ENCODE measurements around the gene SNRPA1.

Gene SNRPA1

DNA sequence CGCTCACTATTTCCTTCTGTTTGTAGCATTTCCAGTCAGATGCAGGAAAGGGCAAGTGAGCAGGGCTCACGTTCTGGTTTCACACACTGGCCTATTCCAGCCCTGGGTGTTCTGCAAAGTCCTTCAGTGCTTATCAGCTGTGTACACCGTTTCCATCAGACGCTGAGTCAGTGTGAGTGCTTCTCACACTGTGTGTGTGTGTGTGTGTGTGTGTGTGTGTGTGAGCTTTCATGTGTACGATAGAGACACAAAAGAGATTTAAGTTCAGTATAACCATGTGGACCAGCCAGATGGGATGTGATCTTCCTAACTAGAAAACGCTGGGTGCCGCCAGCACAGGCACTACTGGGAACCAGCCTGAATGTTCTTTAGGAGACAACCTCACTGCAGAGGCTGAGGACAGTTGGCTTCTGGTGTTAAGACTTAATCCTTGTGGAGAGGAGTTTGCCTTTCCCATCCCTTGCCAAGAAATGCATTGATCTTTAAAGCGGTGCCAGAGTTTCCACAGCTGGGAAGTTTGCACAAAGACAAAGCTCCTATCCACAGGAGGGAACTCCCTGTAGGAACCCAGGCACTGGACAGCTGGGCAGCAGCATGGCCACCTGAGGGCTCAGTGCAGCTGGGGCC lies 39.3 kb downstream of the SNRPA1 start:
- peak; percentile 95 for DNase-seq

DNA sequence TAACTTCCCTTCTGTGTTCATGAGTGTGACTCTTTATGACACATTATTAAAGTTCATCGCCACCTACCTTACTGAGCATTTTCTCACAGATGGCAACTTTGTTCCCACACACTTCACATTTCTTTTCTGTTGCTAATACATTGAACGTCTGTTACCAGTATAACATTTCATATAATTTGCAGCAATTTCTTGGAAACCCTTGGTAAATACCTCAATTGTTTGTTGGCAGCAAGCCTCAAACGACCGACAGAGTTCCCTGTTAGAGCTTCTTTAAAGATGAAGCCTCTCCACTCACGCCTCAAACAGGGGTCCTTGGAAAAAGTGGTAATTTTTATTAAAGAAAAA lies 40.0 kb downstream of the SNRPA1 start:
- peak; percentile 57 for DNase-seq

DNA sequence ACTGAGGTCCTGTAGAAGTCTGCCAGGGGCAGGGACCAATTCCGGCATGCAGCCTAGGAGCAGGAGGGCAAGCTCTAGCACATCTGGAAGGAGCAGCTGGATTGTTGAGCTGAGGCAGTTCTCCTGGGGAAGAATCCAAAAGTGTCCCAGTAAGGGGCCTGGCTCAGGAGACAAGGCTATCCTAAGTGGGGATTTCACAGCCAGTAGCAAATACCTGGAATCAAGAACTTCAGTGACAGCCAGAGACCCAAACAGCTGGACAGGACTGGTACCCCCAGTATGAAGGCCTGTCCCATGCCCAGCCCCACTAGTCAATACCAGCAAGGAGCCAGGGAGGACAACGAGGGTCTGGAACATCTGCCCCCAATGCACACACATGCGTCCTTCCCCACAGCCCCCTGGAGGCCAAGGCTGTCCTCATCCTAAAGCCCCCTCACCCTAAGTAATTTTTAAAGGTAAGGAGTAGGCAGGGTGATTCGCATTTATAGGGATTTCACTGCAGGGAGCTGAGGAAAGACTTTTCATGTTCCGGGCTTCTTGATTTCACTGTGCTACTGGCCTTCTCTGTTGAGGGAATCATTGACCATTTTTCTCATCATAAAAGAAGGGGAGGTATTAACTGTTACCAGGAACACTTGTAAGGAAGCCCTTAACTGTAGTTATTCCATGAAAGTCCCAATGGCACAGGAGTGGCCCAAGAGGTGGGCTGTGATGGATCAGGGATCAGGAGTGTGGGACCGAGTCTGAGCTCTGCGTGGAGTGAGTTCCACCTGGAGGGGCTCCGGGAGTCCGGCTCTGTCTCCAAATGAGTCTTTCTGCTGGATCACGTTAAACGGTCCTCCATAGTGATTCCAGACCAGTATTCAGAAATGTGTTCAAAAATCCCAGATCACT lies 40.6 kb downstream of the SNRPA1 start:
- DNase-seq = no peak

DNA sequence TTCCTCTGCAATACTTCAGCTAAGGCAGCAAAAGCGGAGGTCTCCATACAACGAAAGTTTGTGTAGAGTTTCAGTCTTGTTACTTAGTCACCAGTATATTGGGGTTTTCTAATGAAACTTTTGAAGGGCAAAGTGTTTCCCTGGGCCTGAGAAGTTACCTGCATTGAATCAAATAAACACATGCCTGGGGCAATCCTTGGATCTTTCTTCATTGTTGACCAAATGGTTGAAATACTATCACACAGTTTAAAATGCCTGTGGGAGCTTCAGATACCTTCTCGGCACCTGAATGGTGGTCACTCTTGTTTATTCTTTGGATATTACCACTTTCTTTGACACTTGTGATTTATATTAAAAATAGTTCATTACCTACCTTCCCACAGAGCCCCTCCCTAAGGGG lies 42.2 kb downstream of the SNRPA1 start:
- no peak for DNase-seq

DNA sequence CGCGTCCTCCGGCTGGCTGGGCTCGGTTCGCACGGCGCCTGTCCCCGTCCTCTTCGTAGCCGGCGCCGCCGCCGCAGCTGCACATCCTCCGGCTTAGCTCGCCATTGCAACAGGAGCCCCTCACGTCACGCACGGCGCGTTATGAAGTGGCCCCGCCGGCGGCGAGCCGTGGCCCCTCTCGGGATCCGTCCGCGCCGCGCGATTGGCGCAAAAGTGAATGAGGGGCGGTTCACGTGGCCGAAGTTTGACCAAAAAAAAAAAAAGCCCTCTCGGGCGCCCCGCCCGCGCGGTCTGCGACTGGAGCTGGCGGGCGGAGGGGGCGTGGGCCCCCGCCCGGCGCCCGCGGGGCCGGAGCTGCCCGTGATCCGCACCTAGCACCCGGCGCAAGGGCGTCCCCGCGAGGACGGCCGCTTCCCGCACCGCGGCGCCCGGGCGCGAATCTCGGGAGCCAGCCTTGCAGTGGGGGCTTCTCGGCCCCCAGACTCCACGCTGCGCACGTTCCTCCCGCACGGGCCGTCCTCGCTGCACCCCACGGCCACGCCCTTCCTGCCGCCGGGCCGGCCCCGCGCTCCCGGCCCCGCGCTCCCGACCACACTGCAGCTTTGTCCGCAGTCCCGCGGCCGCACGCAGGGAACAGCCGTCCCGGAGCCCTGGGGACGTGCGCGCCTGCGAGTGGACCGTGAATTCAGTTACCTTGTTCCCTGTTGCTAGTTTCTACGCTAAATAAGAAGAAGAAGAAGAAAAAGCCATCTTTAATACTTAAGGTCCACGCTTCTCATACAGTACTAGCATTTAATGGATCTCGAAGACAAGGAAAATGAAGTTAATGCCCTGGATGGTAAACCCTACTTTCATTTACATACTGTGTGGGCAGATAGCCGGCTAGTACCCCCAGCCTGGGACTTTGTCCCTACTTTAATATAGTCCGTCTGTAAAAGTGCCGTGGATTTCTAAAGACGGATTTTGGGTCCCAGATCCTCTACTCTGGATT lies 42.9 kb downstream of the SNRPA1 start, which contains the start of gene CHSY1:
TSS of gene CHSY1 (minus strand) at position 219 of the 991 bp plus-strand sequence. CDS start 592 bp downstream, outside the sequence.
- DNase-seq = peak; percentile 96

DNA sequence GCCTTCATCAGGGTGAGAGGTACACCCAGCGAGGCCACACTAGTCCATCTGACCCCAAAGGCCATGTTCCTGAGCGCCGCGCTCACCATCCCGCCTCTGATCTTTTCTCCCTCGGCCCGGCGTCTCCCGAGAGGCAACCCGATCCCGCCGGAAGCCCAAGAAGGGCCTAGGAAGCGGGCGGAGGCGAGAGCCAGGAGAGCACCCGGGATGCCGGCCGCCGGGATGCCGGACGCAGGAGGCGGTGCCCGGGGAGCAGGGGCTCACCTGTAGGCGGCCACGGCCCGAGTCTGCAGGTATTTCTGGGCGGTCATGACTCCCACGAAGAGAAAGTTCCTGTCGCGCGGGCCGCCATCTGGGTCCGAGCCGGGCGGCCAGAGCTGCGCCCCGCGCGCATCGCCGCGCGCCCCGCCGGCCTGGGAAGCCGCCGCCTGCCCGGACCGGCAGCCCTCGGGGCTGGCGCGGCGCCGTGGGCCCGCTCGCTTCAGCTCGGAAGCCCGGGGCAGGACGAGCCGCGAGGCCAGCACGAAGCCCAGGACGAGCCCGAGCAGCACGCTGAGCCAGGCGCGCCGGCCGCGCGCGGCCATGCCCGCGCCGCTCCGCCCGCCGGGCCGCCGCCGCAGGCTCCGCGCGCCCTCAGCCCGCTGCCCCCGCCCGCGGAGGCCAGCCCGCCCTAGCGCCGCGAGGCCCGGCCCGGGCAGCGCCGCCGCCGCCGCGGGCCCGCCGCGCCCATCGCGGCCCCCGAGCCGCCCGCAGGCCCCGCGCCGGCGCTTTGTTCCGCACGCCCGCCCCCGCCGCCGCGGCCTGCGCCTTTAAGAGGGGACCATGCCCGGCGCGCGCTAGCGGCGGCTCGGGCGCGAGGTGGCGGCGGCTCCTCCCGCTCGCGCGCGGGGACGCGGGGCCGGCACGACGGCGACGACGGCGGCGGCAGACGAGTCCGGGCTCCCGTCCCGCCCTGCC lies 43.9 kb downstream of the SNRPA1 start:
- no peak for DNase-seq

DNA sequence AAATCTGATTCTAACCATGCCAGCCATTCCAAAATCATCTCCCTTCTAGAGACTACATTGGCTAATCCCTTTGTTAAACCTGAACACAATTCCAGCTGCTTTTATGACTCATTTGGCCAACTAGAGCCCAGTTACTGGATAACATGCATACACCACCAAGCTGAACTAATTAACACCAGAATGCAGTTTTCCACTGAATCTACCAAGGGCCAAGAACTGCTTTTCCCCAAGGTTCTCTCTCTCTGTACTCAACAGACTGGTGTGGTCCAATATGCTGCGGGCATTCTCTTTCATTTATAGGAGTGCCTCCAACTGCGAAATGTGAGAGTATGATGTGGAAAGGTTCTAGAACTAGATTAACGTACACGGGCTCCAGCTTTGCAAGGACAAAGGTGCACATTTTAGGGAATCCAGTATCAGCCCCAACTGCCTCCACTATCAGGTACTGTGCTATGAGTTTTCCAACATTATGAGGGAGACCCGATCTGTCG lies 44.7 kb downstream of the SNRPA1 start:
- no peak for DNase-seq

DNA sequence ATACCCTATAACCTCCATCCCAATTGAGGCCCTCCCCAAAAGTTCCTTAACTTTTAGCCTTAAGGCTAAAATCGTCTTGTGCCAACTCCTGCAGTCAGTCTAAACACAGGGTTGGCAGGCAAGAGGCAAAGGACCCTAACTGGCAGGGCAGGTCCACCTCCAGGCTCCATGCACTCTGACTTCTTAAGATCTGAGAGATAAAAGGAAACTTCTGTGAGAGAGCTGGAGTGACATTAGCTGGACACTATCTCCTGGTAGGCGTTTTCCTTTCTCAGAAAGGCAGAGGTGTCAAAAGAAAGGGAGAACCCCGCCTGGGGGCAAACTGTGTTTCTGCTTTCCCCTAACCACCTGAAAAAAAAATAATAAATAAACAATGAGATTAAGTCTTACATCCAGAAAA lies 46.8 kb downstream of the SNRPA1 start:
- DNase-seq = no peak

DNA sequence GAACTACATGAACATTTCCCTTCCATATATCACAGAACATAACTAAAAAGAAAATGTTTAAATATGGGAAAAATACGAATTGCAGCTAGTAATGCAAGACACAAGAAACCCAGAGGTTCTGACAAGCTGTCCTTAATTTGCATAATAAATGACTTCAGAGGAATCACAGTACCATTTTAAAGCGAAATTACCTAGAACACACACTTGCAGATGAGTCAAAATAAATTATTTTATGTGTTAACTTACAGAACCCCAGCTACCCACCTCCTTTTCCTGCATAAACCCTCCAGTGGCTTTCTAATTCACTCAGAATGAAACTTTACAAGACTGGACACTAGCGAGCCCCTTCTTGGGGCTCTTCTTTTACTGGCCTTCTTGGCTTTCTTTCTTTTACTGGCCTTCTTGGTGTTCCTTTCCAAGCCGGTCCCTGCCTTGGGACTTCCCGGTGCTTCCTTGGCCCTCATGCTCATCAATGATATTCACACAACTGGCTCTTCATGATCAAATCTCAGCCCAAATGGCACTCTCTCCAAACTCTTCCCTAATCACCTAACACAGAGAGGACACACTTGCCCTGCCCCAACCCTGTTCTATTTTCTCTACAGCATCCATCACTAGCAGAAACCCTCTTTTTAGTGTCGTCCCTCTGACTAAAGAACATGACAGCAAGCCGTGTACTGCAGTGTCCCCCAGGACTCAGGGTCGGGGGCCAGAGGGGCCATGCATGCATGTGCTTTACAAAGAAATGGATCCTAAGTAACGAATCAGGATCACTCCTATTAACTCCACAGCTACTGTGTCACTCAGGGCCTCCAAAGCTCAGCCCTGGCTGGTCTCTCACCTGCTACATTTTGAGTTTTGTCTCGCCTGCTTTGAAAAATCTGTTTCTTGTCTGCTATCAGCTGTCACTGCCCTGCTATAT lies 48.0 kb downstream of the SNRPA1 start:
- no peak for DNase-seq

DNA sequence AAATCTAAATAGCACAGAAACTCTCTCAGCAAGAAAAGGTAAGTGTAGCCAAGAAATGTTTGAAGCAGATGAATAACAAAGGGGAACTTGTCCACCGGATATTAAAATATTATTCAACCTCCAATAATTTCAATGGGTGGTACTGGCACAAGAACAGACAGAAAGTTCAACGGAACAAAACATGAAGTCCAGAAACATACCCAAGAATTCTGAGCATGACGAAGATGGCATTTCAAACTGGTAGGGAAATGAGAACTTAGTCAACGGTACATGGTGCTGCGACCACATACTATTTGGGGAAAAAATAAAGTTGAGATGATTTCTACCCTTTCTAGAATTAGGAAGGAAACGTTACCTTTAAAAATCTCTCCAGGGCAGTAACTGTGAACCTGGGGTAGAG lies 48.7 kb downstream of the SNRPA1 start:
- no peak for DNase-seq

DNA sequence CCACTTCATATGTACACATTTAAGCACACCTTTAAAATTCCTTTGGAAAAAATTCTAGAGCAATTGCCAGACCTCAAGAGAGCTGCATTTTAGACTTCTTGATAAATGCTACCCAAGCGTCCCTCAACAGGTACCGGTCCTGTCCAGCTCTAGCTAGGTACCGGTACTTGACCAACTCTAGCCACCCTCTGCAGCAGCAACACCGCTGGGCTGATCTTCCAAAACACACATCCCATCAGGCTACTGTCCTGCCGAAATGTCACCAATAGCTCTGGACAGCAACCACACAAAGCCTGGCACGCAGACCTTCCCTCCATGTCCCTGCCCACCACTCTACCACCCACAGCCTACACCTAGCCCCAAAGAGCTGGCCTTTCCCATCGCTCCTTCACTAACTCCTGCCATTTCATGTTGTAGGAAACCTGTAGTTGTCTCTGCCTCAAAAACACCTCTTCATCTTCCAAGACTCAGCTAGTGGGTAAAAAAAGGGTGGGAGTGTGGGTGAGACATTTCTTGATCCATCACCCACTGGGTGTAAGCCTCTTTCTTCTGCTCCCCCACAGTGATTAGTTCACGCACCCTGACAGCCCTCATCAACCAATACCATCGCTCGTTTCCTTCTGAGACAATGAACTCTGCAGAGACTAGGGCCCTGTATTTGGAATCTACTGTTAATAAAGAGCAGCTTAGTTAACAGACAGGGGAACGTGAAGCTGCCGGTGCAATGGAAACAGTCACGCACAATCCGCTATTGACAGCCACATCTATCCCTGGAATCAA lies 50.0 kb downstream of the SNRPA1 start:
- DNase-seq = no peak

DNA sequence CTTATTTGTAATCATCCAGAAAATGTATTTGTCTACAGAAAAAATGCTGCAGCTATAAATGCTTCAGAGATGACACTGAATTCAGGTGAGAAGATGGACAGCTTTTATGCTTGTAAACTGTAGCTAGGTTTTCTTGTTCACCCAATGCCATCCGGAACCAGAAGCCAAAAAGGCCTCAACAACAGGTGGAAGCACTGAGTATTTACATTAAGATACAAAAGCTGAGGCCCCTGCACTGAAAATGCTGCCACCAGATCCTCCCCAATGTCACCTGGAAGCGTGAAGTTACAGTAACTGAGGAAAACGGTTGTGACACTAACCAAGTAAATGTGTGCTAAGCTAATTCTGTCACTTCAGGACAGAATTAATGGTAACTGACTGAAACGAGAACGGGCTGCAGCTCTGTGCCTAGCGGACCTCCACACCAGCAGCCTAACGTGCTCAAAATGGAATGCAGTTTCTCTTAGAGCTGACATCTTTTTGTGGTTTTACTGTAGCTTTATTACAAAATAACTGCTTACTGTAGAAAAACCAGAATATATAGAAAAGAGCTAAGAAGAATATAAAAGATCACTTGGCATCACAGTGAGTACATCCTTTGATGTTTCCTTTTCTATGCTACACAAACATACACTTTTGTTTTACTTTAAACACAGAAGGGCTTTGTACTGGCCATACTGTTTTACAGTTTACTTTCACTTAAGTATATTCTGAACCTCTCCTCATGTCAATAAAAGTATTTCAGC lies 50.8 kb downstream of the SNRPA1 start:
- no peak for DNase-seq

DNA sequence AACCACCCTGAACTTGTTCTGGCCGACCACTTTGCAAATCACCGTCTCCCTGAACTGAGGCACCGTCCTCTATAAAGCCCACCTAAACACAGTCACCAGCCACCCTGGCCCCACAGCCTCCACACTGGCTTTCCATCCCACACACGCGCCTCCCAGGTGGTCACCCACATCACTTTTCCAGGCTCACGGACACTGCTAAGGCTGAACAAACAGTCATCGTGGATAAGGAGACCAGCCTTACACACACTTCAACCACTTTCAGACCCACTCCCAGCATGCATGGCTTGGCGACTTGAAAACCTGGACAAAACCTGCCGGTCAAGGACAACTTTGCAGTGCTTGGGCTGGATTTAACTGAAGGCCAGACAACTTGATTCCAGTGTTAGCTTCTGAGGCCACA lies 51.6 kb downstream of the SNRPA1 start:
- no peak for DNase-seq

DNA sequence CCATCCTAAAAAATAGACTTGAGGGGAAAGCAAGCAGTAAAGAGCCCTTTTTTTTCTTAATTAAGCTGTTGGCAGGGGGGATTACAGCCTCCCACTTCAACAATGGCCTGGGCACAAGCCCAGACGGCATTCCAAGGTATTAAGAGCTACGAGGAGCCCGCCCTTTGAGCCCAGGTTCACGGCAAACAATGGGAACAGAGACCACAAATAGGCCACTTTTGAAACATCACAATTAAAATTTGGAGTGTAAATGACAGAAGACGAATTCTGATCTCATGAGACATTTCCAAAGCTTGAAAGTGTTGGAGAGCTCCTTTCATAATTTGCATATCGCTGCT lies 52.1 kb downstream of the SNRPA1 start:
- no peak for DNase-seq

DNA sequence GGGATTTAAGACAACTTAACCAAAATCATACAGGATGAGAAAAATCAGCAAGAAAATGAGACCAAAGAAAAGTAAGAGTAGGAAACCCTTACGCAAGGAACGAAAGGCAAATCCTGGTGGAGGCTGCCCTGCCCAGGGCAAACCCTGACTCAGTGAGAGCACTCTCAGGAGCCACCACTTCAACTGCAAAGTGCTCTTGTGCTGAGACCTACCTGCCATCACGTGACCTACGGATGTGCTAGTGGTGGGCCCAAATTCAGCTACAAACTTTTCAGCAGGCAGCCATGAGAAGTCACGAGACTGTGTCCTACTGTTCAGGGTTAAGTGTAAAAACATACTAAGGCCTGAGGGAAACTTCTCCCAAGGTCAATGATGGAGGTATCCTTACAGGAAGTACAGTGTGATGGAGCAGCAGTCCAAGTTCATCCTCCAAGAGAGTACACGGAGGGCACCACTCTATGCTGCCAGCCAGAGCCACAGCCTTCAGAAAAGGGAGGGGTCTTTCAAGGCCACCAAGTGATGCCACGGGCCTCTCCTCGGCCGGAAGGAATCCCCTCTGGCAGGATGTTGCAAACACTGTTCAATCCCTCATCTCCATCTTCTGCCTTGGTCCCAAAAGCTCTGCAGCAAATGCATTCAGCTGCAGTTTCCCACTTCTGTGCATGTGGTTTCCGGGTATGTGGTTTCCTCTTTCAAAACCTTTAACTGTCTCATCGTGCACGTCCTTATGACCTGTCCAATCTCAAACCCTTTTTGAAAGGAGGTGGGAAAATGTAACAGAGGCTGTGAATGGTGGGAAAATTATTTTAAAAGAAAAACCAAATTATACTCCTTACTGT lies 52.7 kb downstream of the SNRPA1 start:
- DNase-seq = peak; percentile 93

DNA sequence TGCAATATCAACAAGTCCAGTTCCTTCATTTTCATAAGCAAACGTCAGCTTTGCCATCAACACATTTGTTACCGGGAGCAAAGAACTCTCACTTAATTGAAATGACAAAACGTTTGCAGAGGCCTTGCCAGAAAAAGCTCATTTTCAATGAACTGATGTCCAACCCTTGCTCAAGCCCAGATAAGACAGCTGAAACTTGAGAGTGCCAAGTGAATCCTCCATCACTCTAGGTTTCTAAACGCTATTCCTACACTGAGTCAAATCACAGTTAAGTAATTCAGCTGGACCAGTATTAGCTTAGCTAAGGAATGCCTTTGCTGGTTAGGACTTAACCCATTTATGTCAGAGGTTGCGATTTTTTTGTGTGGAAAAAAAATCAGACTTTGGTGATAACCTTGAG lies 54.7 kb downstream of the SNRPA1 start:
- DNase-seq = no peak

DNA sequence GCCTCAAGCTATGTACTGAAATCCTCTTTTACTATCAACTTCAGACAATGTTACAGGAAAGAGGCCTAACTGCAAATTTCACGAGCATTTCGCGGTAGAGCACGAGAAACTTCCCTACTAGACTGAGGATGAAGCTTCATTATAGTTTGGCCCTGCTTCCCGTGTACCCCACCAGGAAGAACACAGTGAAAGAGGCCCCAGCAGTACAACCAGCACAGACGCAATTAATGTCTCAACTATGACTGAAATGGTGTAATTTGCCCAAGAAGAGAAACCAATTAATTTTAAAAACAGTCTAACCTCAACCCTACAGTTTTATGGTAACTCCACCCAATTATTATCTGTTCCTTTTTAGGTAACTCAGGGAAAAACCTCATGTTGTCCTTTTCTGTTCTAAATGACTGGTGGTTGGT lies 55.3 kb downstream of the SNRPA1 start:
- DNase-seq = peak; percentile 76

DNA sequence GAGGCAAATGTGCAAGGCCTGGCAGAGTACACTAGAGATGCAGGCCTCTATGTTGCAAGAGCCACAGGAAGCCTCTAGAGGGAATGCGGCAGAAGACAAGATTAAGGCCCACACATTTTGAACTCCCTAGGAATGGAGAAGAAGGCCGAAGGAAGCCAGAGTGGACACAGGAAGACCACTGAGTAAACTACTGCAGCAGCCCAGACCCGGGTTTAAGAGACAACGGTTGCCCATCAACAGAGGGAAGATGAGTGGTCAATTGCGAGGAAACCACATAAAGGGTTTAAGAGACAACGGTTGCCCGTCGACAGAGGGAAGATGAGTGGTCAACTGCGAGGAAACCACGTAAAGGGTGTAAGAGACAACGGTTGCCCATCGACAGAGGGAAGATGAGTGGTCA lies 57.8 kb downstream of the SNRPA1 start:
- DNase-seq = peak; percentile 63
